GM23338 (cell line): Measurements from ENCODE around the gene ANKRD55. TPM values are rescaled to one million over a fixed set of nuclear protein-coding genes. Genes with fewer than 3 reads are reported as not detected.

ENCODE experiments used
- ATAC-seq: fragments of 200-7000 bp; cut with Tn5 transposase; 3 replicates; pipeline ENCODE4 v1.9.1; 2020
- DNase-seq: peaks from one replicate; pipeline ENCODE4 v3.0.0-alpha.2; 2015; ENCODE audit warnings: low spot score
- H2AFZ ChIP-seq: fragments of 200-600 bp; sonication (generic); 2 replicates; pipeline ENCODE4 v1.8.0; 2016; ENCODE audit warnings: antibody characterized with exemption, mild to moderate bottlenecking, moderate library complexity
- H3F3A ChIP-seq: fragments of 200-600 bp; sonication (generic); replicated peaks from 2 replicates; pipeline ENCODE4 v1.8.0; 2017; ENCODE audit warnings: antibody characterized with exemption, mixed run types, low read depth
- H3K27ac ChIP-seq: fragments of 200-600 bp; sonication (generic); 2 replicates; pipeline ENCODE4 v1.6.1; 2016; ENCODE audit warnings: low read depth
- H3K27me3 ChIP-seq: fragments of 200-600 bp; sonication (generic); 2 replicates; pipeline ENCODE4 v1.8.0; 2016; ENCODE audit warnings: mild to moderate bottlenecking, mixed run types, moderate library complexity; ENCODE audit not compliant: insufficient read depth
- H3K36me3 ChIP-seq: fragments of 200-600 bp; sonication (generic); 2 replicates; pipeline ENCODE4 v1.8.0; 2016; ENCODE audit warnings: mild to moderate bottlenecking; ENCODE audit not compliant: insufficient read depth
- H3K4me1 ChIP-seq: fragments of 200-600 bp; sonication (generic); 2 replicates; pipeline ENCODE4 v1.8.0; 2016; ENCODE audit warnings: mild to moderate bottlenecking, moderate library complexity; ENCODE audit not compliant: insufficient read depth
- H3K4me2 ChIP-seq: fragments of 200-600 bp; sonication (generic); 2 replicates; pipeline ENCODE4 v1.7.1; 2017; ENCODE audit warnings: mixed run types
- H3K4me3 ChIP-seq: fragments of 200-600 bp; sonication (generic); 2 replicates; pipeline ENCODE4 v1.6.1; 2016; ENCODE audit warnings: mixed run types
- H3K79me2 ChIP-seq: fragments of 200-600 bp; sonication (generic); replicated peaks from 2 replicates; pipeline ENCODE4 v1.8.0; 2017; ENCODE audit warnings: mild to moderate bottlenecking; ENCODE audit not compliant: insufficient read depth
- H3K9me2 ChIP-seq: fragments of 200-600 bp; sonication (generic); 2 replicates; pipeline ENCODE4 v1.8.0; 2017; ENCODE audit not compliant: insufficient read depth
- H4K20me1 ChIP-seq: fragments of 200-600 bp; sonication (generic); replicated peaks from 2 replicates; pipeline ENCODE4 v1.8.0; 2017; ENCODE audit warnings: mild to moderate bottlenecking; ENCODE audit not compliant: insufficient read depth
- H3K27ac Mint-ChIP-seq: 2 replicates; pipeline ENCODE4 v1.8.0; 2020; ENCODE audit warnings: inconsistent platforms, mild to moderate bottlenecking, moderate library complexity, mixed read lengths
- H3K27me3 Mint-ChIP-seq: 3 replicates; pipeline ENCODE4 v1.8.0; 2022; ENCODE audit warnings: low read depth, mild to moderate bottlenecking, moderate library complexity, mixed read lengths, inconsistent platforms; ENCODE audit not compliant: insufficient read depth, poor library complexity
- H3K36me3 Mint-ChIP-seq: 3 replicates; pipeline ENCODE4 v1.8.0; 2021; ENCODE audit warnings: low read depth, mild to moderate bottlenecking, inconsistent platforms, moderate library complexity, mixed read lengths
- H3K4me1 Mint-ChIP-seq: 3 replicates; pipeline ENCODE4 v1.8.0; 2020; ENCODE audit warnings: mild to moderate bottlenecking, inconsistent platforms, mixed read lengths
- H3K4me3 Mint-ChIP-seq: 3 replicates; pipeline ENCODE4 v1.8.0; 2021; ENCODE audit warnings: moderate library complexity, mild to moderate bottlenecking, inconsistent platforms, mixed read lengths
- H3K9me3 Mint-ChIP-seq: 3 replicates; pipeline ENCODE4 v1.8.0; 2020; ENCODE audit warnings: moderate library complexity, mild to moderate bottlenecking, inconsistent platforms, mixed read lengths
- EZH2 ChIP-seq: fragments of 200-600 bp; sonication (generic); IDR thresholded peaks from one replicate; pipeline ENCODE4 v1.8.0; 2017; ENCODE audit warnings: antibody characterized with exemption, mild to moderate bottlenecking, low read depth; ENCODE audit not compliant: unreplicated experiment
- EZH2phosphoT487 ChIP-seq: fragments of 200-600 bp; sonication (generic); IDR thresholded peaks from one replicate; pipeline ENCODE4 v1.8.1; 2018; ENCODE audit warnings: antibody characterized with exemption; ENCODE audit not compliant: unreplicated experiment
- POLR2AphosphoS5 ChIP-seq: IDR thresholded peaks from 2 replicates; pipeline ENCODE4 v1.6.1; 2016; ENCODE audit warnings: antibody characterized with exemption, low read depth
- STAT1 ChIP-seq: IDR thresholded peaks from one replicate; pipeline ENCODE4 v1.6.1; 2016; ENCODE audit warnings: antibody characterized with exemption; ENCODE audit not compliant: unreplicated experiment
- ZNF114 ChIP-seq: fragments of 250-450 bp; sonication (Bioruptor Pico); IDR thresholded peaks from 2 replicates; pipeline ENCODE4 v1.5.0; 2020; ENCODE audit warnings: mild to moderate bottlenecking, moderate library complexity
- ZNF331 ChIP-seq: fragments of 250-450 bp; sonication (Bioruptor Pico); IDR thresholded peaks from 2 replicates; pipeline ENCODE4 v1.5.0; 2020; ENCODE audit warnings: low read depth, mild to moderate bottlenecking, moderate library complexity
- polyA plus RNA-seq: library from polyadenylated mRNA; unstranded; fragments of >200 nt; fragmentation: Nextera tagmentation; extraction: Ambion mirVana; gene quantifications from 2 replicates; pipeline ENCODE4 v1.2.1, GENCODE V29; 2016
- total RNA-seq: library from RNA; depleted of rRNA; stranded (reverse); fragments of >200 nt; shearing (Covaris generic); gene quantifications from 2 replicates; pipeline ENCODE4 v1.2.3, GENCODE V29; 2014
- TF ChIP-seq, protein P1 (sequence below): IDR thresholded peaks from 2 replicates; pipeline ENCODE4 v1.6.1; 2016; ENCODE audit warnings: antibody characterized with exemption
- TF ChIP-seq, protein P2 (sequence below), 2 experiments: fragments of 200-600 bp in 1 of 2; sonication (generic) in 1 of 2; conservative IDR thresholded peaks; 2 replicates each; pipeline versions ENCODE4 v1.5.1 to v1.6.1; 2016 to 2017; ENCODE audit warnings: antibody characterized with exemption in 2 of 2, low read depth in 2 of 2, mild to moderate bottlenecking in 2 of 2, moderate library complexity in 1 of 2
- TF ChIP-seq, protein P3 (sequence below): IDR thresholded peaks from one replicate; pipeline ENCODE4 v1.6.1; 2018; ENCODE audit warnings: antibody characterized with exemption; ENCODE audit not compliant: unreplicated experiment

ANKRD55 gene
- total and polyA plus RNA-seq, 2 experiments from 2014 or later, result not detected

DNA sequence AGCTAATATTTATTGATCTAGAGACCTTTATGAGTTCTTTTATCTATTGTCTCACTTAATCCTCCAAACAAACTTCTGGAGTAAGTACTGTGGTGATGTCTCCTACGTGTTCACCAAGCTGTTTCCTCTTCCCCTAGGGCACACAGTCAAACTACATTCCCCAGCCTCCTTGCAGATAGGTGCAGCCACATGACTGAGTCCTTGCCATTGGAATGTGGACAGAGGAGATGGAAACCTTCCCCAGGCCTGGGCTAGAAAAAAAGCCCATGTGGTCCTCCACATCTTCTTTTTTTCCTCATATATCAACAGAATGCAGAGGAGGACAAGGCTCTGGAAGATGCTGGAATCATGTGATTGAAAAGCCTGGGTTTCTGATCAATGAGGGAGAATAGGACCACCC, 88.0 kb downstream of the ANKRD55 start (continued):
- TF ChIP-seq, protein P1, sequence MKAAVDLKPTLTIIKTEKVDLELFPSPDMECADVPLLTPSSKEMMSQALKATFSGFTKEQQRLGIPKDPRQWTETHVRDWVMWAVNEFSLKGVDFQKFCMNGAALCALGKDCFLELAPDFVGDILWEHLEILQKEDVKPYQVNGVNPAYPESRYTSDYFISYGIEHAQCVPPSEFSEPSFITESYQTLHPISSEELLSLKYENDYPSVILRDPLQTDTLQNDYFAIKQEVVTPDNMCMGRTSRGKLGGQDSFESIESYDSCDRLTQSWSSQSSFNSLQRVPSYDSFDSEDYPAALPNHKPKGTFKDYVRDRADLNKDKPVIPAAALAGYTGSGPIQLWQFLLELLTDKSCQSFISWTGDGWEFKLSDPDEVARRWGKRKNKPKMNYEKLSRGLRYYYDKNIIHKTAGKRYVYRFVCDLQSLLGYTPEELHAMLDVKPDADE, result no peak

DNA sequence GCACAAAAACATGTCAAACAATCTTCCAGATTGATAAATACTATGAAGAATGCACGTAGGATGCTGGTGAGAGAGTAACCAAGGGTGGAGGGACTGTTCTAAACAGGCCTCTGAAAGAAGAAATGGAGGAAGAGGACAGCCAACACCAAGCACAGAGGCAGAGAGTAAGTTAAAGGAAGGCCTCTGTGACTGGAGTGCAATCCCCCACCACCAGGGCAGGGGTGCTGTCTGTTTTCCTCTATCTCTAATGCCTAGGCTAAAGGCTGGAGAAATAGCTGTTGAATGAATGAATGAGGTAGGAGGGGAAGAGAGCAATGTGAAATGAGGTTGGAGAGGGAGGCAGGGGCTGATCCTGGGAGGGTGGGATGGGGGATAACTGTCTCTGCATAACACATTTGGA, 88.9 kb downstream of the ANKRD55 start:
- DNase-seq (no peak), ATAC-seq (peak; percentile 52)
- Histone ChIP-seq H2AFZ (no peak overlapping the region), H3F3A (no peaks in the 10 kb centered on the region), H3K27ac (no peak overlapping the region), H3K36me3 (no peaks in the 10 kb centered on the region), H3K4me1 (no peaks in the 10 kb centered on the region), H3K9me2 (no peaks in the 10 kb centered on the region), H3K4me2 (no peak overlapping the region), H3K27me3 (no peaks in the 10 kb centered on the region), H4K20me1 (no peaks in the 10 kb centered on the region), H3K79me2 (no peaks in the 10 kb centered on the region), H3K4me3 (no peak overlapping the region)
- Mint-ChIP-seq H3K36me3 (no peaks in the 10 kb centered on the region), H3K27me3 (peaks cover 2% of the 10 kb centered on the region), H3K4me1 (no peaks in the 10 kb centered on the region), H3K27ac (no peak overlapping the region), H3K9me3 (no peaks in the 10 kb centered on the region; the same call in 2 of the 3 replicates), H3K4me3 (no peak overlapping the region)
- TF ChIP-seq ZNF114 (CRISPR knock-in tag), result no peak
- TF ChIP-seq EZH2, result no peak
- TF ChIP-seq, protein P2, sequence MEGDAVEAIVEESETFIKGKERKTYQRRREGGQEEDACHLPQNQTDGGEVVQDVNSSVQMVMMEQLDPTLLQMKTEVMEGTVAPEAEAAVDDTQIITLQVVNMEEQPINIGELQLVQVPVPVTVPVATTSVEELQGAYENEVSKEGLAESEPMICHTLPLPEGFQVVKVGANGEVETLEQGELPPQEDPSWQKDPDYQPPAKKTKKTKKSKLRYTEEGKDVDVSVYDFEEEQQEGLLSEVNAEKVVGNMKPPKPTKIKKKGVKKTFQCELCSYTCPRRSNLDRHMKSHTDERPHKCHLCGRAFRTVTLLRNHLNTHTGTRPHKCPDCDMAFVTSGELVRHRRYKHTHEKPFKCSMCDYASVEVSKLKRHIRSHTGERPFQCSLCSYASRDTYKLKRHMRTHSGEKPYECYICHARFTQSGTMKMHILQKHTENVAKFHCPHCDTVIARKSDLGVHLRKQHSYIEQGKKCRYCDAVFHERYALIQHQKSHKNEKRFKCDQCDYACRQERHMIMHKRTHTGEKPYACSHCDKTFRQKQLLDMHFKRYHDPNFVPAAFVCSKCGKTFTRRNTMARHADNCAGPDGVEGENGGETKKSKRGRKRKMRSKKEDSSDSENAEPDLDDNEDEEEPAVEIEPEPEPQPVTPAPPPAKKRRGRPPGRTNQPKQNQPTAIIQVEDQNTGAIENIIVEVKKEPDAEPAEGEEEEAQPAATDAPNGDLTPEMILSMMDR (conservative IDR thresholded peaks at IDR 0.05; ENCODE audit: low read depth in 2 of 2), result no peak
- TF ChIP-seq STAT1, result no peak

DNA sequence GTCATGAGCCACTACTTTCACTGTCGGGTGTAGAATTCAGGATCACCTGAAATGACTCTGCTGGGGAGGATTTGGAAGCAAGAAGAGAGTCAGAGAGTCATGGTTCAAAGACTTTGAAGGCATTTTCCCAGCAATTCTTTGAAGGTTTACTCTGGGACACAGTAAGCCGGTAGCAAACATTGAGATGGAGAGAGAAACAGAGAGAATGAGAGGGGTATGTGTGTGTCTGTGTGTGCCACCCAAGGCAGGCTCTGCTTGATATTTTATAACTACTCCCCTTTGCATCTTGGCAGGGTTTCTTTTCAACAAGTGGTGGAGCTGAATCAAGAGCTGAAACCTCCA, 89.8 kb downstream of the ANKRD55 start:
- Mint-ChIP-seq H3K9me3 (no peaks in the 10 kb centered on the region; the same call in 2 of the 3 replicates), H3K36me3 (no peaks in the 10 kb centered on the region), H3K27me3 (peaks cover 2% of the 10 kb centered on the region), H3K4me3 (no peak overlapping the region), H3K4me1 (no peaks in the 10 kb centered on the region), H3K27ac (no peak overlapping the region)
- Histone ChIP-seq H3K36me3 (no peaks in the 10 kb centered on the region), H3K79me2 (no peaks in the 10 kb centered on the region), H3K9me2 (no peaks in the 10 kb centered on the region), H3K4me1 (no peaks in the 10 kb centered on the region), H3K4me2 (no peak overlapping the region), H4K20me1 (no peaks in the 10 kb centered on the region), H3K4me3 (no peak overlapping the region), H3F3A (no peaks in the 10 kb centered on the region), H3K27me3 (no peaks in the 10 kb centered on the region), H2AFZ (no peak overlapping the region), H3K27ac (no peak overlapping the region)
- no peak for TF ChIP-seq EZH2
- TF ChIP-seq POLR2AphosphoS5, result no peak
- TF ChIP-seq EZH2phosphoT487, result no peak
- TF ChIP-seq ZNF114 (CRISPR knock-in tag), result no peak
- TF ChIP-seq, protein P3, sequence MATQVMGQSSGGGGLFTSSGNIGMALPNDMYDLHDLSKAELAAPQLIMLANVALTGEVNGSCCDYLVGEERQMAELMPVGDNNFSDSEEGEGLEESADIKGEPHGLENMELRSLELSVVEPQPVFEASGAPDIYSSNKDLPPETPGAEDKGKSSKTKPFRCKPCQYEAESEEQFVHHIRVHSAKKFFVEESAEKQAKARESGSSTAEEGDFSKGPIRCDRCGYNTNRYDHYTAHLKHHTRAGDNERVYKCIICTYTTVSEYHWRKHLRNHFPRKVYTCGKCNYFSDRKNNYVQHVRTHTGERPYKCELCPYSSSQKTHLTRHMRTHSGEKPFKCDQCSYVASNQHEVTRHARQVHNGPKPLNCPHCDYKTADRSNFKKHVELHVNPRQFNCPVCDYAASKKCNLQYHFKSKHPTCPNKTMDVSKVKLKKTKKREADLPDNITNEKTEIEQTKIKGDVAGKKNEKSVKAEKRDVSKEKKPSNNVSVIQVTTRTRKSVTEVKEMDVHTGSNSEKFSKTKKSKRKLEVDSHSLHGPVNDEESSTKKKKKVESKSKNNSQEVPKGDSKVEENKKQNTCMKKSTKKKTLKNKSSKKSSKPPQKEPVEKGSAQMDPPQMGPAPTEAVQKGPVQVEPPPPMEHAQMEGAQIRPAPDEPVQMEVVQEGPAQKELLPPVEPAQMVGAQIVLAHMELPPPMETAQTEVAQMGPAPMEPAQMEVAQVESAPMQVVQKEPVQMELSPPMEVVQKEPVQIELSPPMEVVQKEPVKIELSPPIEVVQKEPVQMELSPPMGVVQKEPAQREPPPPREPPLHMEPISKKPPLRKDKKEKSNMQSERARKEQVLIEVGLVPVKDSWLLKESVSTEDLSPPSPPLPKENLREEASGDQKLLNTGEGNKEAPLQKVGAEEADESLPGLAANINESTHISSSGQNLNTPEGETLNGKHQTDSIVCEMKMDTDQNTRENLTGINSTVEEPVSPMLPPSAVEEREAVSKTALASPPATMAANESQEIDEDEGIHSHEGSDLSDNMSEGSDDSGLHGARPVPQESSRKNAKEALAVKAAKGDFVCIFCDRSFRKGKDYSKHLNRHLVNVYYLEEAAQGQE, result no peak
- no peak for TF ChIP-seq ZNF331 (CRISPR knock-in tag)
- TF ChIP-seq, protein P1, result no peak
- no peak for DNase-seq
- no peak for ATAC-seq
